ENCODE data around the gene APOL6. TPM values are rescaled to one million over a fixed set of nuclear protein-coding genes. Genes with fewer than 3 reads are reported as not detected.

APOL6 gene
- total and polyA plus RNA-seq, 7 donors: 0.87 to 9.5 (median 2.4) TPM

- no peak for DNase-seq
- intact Hi-C loops (cut with DNase I): no loop called here
- Histone ChIP-seq H3K27ac (peak overlapping the region; percentile 61), H3K36me3 (ENCODE audit: insufficient read depth in 1 of 2, low read depth in 1 of 2) (no peaks in the 10 kb centered on the region), H3K4me1 (peaks cover 17% of the 10 kb centered on the region), H3K9me3 (no peaks in the 10 kb centered on the region), H3K27me3 (ENCODE audit: insufficient read depth in 3 of 3, low read length in 2 of 3) (no peaks in the 10 kb centered on the region), H3K4me3 (no peak overlapping the region)
- no peak for TF ChIP-seq CTCF (IDR thresholded peaks at IDR 0.05)
- WGBS, 3 donors: 37 to 51% (median 39%) methylated on average over 5 of the region's 5 CpGs
- ATAC-seq: peak in 1 of 4 donors; percentile 18
These were observed 10.2 kb upstream of the APOL6 start for GRCh38 chr22:35638001-35638400.

- peaks cover 17% of the 10 kb centered on the region for H3K4me1 ChIP-seq
- peak; percentile 81 to 92 (median 88) for ATAC-seq
- TF ChIP-seq CTCF (IDR thresholded peaks at IDR 0.05): no peak
- DNase-seq: peak; percentile 88 to 92
- H3K27me3 ChIP-seq (ENCODE audit: insufficient read depth in 3 of 3, low read length in 2 of 3): no peaks in the 10 kb centered on the region
- 15 to 18% (median 16%) methylated on average over 13 of the region's 13 CpGs for WGBS, 3 donors
- H3K9me3 ChIP-seq: no peaks in the 10 kb centered on the region
- H3K36me3 ChIP-seq (ENCODE audit: insufficient read depth in 1 of 2, low read depth in 1 of 2): no peaks in the 10 kb centered on the region
- H3K27ac ChIP-seq: peak overlapping the region; percentile 61
- no peak overlapping the region for H3K4me3 ChIP-seq
- intact Hi-C loops (cut with DNase I): no loop called here
These were observed 9.8 kb upstream of the APOL6 start for GRCh38 chr22:35638410-35638809.

- no peak for DNase-seq
- Histone ChIP-seq H3K4me3 (no peak overlapping the region), H3K36me3 (ENCODE audit: insufficient read depth in 1 of 2, low read depth in 1 of 2) (no peaks in the 10 kb centered on the region), H3K4me1 (peaks cover 20% of the 10 kb centered on the region), H3K9me3 (no peaks in the 10 kb centered on the region), H3K27me3 (ENCODE audit: insufficient read depth in 3 of 3, low read length in 2 of 3) (no peaks in the 10 kb centered on the region), H3K27ac (no peak overlapping the region)
- intact Hi-C loops (cut with DNase I): loop anchor here in 1 of 2 donors (5.0 kb wide), 1 partner anchor 401 kb away; no protein-coding TSS in a partner anchor
- ATAC-seq: no peak
- 84 to 86% (median 86%) methylated on average over 7 of the region's 7 CpGs for WGBS, 3 donors
- no peak for TF ChIP-seq CTCF (IDR thresholded peaks at IDR 0.05)
These were observed 6.6 kb upstream of the APOL6 start for GRCh38 chr22:35641494-35642120.

- Histone ChIP-seq H3K9me3 (no peaks in the 10 kb centered on the region), H3K4me3 (no peak overlapping the region), H3K4me1 (peaks cover 28% of the 10 kb centered on the region), H3K36me3 (ENCODE audit: insufficient read depth in 1 of 2, low read depth in 1 of 2) (no peaks in the 10 kb centered on the region), H3K27me3 (ENCODE audit: insufficient read depth in 3 of 3, low read length in 2 of 3) (no peaks in the 10 kb centered on the region), H3K27ac (no peak overlapping the region)
- intact Hi-C loops (cut with DNase I): loop anchor here in 1 of 2 donors (5.0 kb wide), 1 partner anchor 400 kb away; no protein-coding TSS in a partner anchor
- ATAC-seq: no peak
- TF ChIP-seq CTCF (IDR thresholded peaks at IDR 0.05): no peak
- 56 to 67% (median 61%) methylated on average over 2 of the region's 2 CpGs for WGBS, 3 donors
- DNase-seq: peak in 1 of 2 donors; percentile 55
These were observed 5.9 kb upstream of the APOL6 start for GRCh38 chr22:35642305-35642741.
